BJ (cell line): Measurements from ENCODE around the gene SKAP1. TPM values are rescaled to one million over a fixed set of nuclear protein-coding genes. Genes with fewer than 3 reads are reported as not detected.

ENCODE experiments used
- CTCF ChIA-PET: fragments of 350-600 bp; formaldehyde crosslinking; extraction: SDS; loops from one replicate; lab custom pipeline; 2021; ENCODE audit warnings: antibody characterized with exemption, inconsistent platforms; lab: Yijun Ruan, JAX
- POLR2A ChIA-PET: fragments of 300-600 bp; sonication (Branson Sonifier 250); formaldehyde crosslinking; extraction: SDS; loops from one replicate; lab custom pipeline; 2021; ENCODE audit warnings: antibody characterized with exemption; lab: Charles Lee
- DNase-seq: peaks from one replicate; pipeline ENCODE4 v3.0.0-alpha.2; 2011; ENCODE audit warnings: low read depth
- H3K27me3 ChIP-seq: 2 replicates; pipeline ENCODE4 v1.6.0; 2011; ENCODE audit warnings: low read length; ENCODE audit not compliant: control insufficient read depth, insufficient read depth
- H3K36me3 ChIP-seq: 2 replicates; pipeline ENCODE4 v1.5.1; 2011; ENCODE audit warnings: low read length; ENCODE audit not compliant: control insufficient read depth, insufficient read depth
- H3K4me3 ChIP-seq: 2 replicates; pipeline ENCODE4 v1.5.1; 2011; ENCODE audit warnings: low read depth, mild to moderate bottlenecking, control low read depth, low read length
- polyA plus RNA-seq: library from polyadenylated mRNA; depleted of rRNA; stranded (reverse); fragments of >200 nt; gene quantifications from 2 replicates; pipeline ENCODE4 v1.2.3, GENCODE V29; 2011
- TF ChIP-seq, protein P1 (sequence below): IDR thresholded peaks from 2 replicates; pipeline ENCODE4 v1.5.1; 2011; ENCODE audit warnings: low read depth, mild to moderate bottlenecking, control low read depth, inconsistent platforms, low read length, moderate library complexity; ENCODE audit not compliant: insufficient read depth

SKAP1 gene
- polyA plus RNA-seq, 1 experiment, result not detected

DNA sequence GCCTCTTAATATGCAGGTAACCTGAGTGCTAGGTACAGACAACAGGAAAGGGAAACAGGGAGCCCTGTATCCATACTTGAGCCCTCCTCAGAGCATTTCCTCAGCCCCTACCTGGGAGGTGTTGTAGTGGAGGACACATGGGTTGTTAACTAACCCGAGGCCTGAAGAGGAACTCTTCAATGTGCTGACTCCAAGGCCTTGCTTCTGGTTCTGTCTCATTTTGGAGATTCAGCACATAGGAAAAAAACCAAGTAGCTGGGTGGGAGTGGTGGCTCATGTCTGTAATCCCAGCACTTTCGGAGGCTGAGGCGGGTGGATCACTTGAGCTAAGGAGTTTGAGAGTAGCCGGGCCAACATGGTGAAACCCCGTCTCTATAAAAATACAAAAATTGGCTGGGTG, 297.6 kb downstream of the SKAP1 start:
- ChIA-PET CTCF (interaction anchor here (0.8 to 8.7 kb wide), 9 partner anchors 9 to 111 kb away, joined by 3 to 74 read pairs (median 6); no protein-coding TSS in a partner anchor), POLR2A (no interaction called here)
- Histone ChIP-seq H3K4me3 (no peak overlapping the region), H3K36me3 (no peaks in the 10 kb centered on the region), H3K27me3 (peaks cover 4% of the 10 kb centered on the region)
- no peak for DNase-seq
- TF ChIP-seq, protein P1, sequence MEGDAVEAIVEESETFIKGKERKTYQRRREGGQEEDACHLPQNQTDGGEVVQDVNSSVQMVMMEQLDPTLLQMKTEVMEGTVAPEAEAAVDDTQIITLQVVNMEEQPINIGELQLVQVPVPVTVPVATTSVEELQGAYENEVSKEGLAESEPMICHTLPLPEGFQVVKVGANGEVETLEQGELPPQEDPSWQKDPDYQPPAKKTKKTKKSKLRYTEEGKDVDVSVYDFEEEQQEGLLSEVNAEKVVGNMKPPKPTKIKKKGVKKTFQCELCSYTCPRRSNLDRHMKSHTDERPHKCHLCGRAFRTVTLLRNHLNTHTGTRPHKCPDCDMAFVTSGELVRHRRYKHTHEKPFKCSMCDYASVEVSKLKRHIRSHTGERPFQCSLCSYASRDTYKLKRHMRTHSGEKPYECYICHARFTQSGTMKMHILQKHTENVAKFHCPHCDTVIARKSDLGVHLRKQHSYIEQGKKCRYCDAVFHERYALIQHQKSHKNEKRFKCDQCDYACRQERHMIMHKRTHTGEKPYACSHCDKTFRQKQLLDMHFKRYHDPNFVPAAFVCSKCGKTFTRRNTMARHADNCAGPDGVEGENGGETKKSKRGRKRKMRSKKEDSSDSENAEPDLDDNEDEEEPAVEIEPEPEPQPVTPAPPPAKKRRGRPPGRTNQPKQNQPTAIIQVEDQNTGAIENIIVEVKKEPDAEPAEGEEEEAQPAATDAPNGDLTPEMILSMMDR, result no peak

DNA sequence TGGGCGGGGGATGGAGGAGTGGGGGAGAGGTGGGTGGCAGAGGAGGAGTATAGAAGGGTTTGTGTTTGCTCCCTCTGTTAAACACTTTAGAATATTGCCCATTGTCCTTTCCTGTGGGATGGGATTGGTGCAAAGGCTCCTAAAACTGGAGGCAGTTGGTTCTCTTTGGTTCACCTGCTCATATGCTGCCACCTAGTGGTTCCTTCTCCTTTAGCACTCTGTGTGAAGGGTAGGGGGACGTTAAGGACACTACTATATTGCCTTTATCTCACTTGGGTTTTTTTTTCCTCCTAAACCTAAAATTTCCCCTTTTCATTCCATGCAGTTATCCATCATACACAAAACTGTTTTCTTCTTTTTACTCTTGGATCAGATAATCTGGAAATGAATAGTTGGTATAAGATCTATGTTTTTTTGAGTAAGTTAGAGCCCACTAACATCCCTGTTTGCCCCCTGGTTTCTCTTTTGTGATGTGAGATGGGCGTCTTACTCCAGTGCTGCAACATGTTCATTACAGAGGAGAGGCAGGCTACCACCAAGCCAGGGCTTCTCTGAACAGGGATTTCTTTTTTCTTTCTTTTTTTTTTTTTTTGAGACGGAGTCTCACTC, 298.7 kb downstream of the SKAP1 start:
- CTCF ChIA-PET, result interaction anchor here (0.6 to 8.7 kb wide), 16 partner anchors 10 to 120 kb away, joined by 3 to 74 read pairs (median 6); partner anchors contain the start of gene SNX11
- peaks cover 4% of the 10 kb centered on the region for H3K27me3 ChIP-seq
- H3K4me3 ChIP-seq, result no peak overlapping the region
- POLR2A ChIA-PET, result no interaction called here
- H3K36me3 ChIP-seq, result no peaks in the 10 kb centered on the region
- TF ChIP-seq, protein P1, result peak; percentile 87
- DNase-seq, result no peak

GRCh38 chr17:48129981-48130380, 300.0 kb downstream of the SKAP1 start:
- TF ChIP-seq, protein P1, result no peak
- ChIA-PET CTCF (interaction anchor here (0.9 to 8.7 kb wide), 9 partner anchors 10 to 119 kb away, joined by 3 to 74 read pairs (median 6); no protein-coding TSS in a partner anchor), POLR2A (no interaction called here)
- no peak for DNase-seq
- no peak overlapping the region for H3K4me3 ChIP-seq
- H3K27me3 ChIP-seq, result peaks cover 4% of the 10 kb centered on the region
- H3K36me3 ChIP-seq, result no peaks in the 10 kb centered on the region; the same call in 1 of the 2 replicates

DNA sequence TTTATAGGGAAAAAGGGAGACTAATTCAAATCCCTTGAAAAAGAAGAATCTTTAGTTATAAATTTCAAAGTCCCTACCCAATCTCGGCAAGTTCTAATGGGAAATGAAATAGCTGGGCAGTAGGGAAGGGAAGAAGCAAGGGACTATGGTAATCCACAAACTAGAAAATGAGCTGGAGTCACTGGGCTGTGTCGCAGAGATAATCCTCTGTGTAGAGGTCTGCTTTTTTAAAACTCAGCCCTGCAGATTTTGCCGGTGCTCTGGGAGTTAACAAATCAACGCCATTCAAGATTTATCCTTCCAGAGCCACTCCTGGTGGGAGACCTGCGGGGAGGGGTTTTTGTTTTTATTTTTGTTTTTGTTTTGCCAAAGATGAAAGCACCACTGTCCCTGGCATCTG, 301.6 kb downstream of the SKAP1 start:
- Histone ChIP-seq H3K36me3 (peaks cover 1% of the 10 kb centered on the region), H3K4me3 (no peak overlapping the region), H3K27me3 (peaks cover 2% of the 10 kb centered on the region; the same call in 1 of the 2 replicates)
- DNase-seq, result no peak
- TF ChIP-seq, protein P1, result no peak
- CTCF ChIA-PET, result interaction anchor here (1.3 to 8.7 kb wide), 5 partner anchors 13 to 180 kb away, joined by 3 to 74 read pairs (median 5); no protein-coding TSS in a partner anchor
- POLR2A ChIA-PET, result no interaction called here

DNA sequence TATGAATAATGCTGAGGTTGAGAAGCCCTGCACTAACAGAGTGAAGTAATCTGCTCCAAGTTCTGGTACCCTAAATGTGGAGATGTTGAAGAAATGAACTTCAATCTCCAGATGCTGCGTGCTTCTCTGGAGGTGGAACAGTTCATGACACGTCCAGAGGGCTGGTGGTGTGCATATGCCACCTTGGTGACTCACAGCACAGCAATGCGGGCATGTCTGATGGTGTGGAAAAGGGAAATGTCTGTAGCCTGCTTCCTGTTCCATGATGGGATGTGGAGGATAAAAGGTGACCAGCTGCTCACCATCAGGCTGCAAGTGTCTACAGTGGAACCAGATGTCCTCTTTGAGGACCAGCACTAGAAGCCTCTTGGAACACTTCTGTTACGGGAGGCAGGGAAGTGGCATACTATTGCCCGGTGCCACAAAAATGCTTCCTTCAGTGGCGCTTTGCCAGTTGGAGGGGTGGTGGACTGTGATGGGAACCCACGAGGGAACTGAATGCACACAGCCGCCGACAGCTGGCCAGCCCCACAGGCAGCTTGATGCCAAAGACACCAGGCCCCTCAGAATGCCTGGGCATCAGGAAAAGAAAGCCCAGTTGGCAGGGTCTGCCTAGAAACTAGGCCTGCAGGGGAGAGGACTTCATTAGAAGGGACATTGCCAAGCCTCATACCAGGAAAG, 302.5 kb downstream of the SKAP1 start:
- Histone ChIP-seq H3K36me3 (peaks cover 1% of the 10 kb centered on the region), H3K4me3 (no peak overlapping the region), H3K27me3 (peaks cover 1% of the 10 kb centered on the region; the same call in 1 of the 2 replicates)
- DNase-seq, result no peak
- POLR2A ChIA-PET, result no interaction called here
- CTCF ChIA-PET, result interaction anchor here (1.3 to 3.8 kb wide), 3 partner anchors 8 to 102 kb away, joined by 3 to 24 read pairs (median 5); no protein-coding TSS in a partner anchor
- TF ChIP-seq, protein P1, result no peak
